IMR-90 (cell line): ENCODE results near the gene ZNRF3. TPM values are rescaled to one million over a fixed set of nuclear protein-coding genes. Genes with fewer than 3 reads are reported as not detected.

ENCODE experiments used
- ATAC-seq: fragments of 200-7000 bp; cut with Tn5 transposase; 2 replicates; pipeline ENCODE4 v1.9.1; 2020; ENCODE audit warnings: low read depth, mild to moderate bottlenecking, moderate library complexity
- BruUV-seq: library from RNA; stranded (reverse); fragments of 400-500 nt; replicated peaks from 2 replicates; lab custom pipeline; 2021; lab: Mats Ljungman, UMichigan
- CTCF ChIA-PET: fragments of 300-600 bp; formaldehyde crosslinking; extraction: SDS; loops from one replicate; lab custom pipeline; 2021; ENCODE audit warnings: antibody characterized with exemption; lab: Yijun Ruan, JAX
- POLR2A ChIA-PET: fragments of 300-600 bp; sonication (Branson Sonifier 250); formaldehyde crosslinking; loops from one replicate; lab custom pipeline; 2022; ENCODE audit warnings: antibody characterized with exemption; ENCODE audit not compliant: unreplicated experiment; lab: Charles Lee
- DNase-seq: peaks from one replicate; pipeline ENCODE4 v3.0.0; 2013
- H2AFZ ChIP-seq: replicated peaks from 2 replicates; pipeline ENCODE3; 2013; ENCODE audit warnings: low read length, mild to moderate bottlenecking; ENCODE audit not compliant: poor library complexity
- H2AK5ac ChIP-seq: 2 replicates; pipeline ENCODE4 v1.6.1; 2013; ENCODE audit warnings: low read depth, low read length, inconsistent platforms
- H2AK9ac ChIP-seq: replicated peaks from 2 replicates; pipeline ENCODE3; 2013; ENCODE audit warnings: mild to moderate bottlenecking, low read depth, low read length, moderate library complexity; ENCODE audit not compliant: poor library complexity
- H2BK120ac ChIP-seq: 2 replicates; pipeline ENCODE4 v1.6.1; 2013; ENCODE audit warnings: low read depth, low read length, inconsistent platforms
- H2BK15ac ChIP-seq: 3 replicates; pipeline ENCODE4 v1.6.1; 2013; ENCODE audit warnings: low read depth, low read length, inconsistent platforms
- H2BK20ac ChIP-seq: 2 replicates; pipeline ENCODE4 v1.6.1; 2013; ENCODE audit warnings: low read depth, mild to moderate bottlenecking, inconsistent platforms, low read length, moderate library complexity
- H2BK5ac ChIP-seq: 2 replicates; pipeline ENCODE4 v1.6.1; 2013; ENCODE audit warnings: mild to moderate bottlenecking, low read depth, low read length, inconsistent platforms; ENCODE audit not compliant: poor library complexity, severe bottlenecking
- H3K14ac ChIP-seq: replicated peaks from 2 replicates; pipeline ENCODE4 v1.6.1; 2013; ENCODE audit warnings: low read depth, low read length, inconsistent platforms
- H3K18ac ChIP-seq: 2 replicates; pipeline ENCODE4 v1.6.1; 2013; ENCODE audit warnings: low read depth, low read length, control low read depth
- H3K23ac ChIP-seq: 2 replicates; pipeline ENCODE4 v1.6.1; 2013; ENCODE audit warnings: low read depth, low read length, inconsistent platforms
- H3K27ac ChIP-seq: 2 replicates; pipeline ENCODE4 v1.5.1; 2013; ENCODE audit warnings: mild to moderate bottlenecking, control low read depth, low read length; ENCODE audit not compliant: insufficient read depth
- H3K27me3 ChIP-seq: 2 replicates; pipeline ENCODE4 v1.6.1; 2013; ENCODE audit warnings: low read length; ENCODE audit not compliant: control insufficient read depth, insufficient read depth
- H3K36me3 ChIP-seq: 2 replicates; pipeline ENCODE4 v1.6.1; 2013; ENCODE audit warnings: low read length, mixed read lengths; ENCODE audit not compliant: control insufficient read depth, insufficient read depth
- H3K4ac ChIP-seq: 2 replicates; pipeline ENCODE4 v1.6.1; 2013; ENCODE audit warnings: low read depth, low read length, inconsistent platforms
- H3K4me1 ChIP-seq: 2 replicates; pipeline ENCODE4 v1.6.1; 2013; ENCODE audit warnings: low read length, mixed read lengths; ENCODE audit not compliant: control insufficient read depth, insufficient read depth
- H3K4me2 ChIP-seq: 2 replicates; pipeline ENCODE4 v1.6.1; 2013; ENCODE audit warnings: low read depth, mild to moderate bottlenecking, control low read depth, low read length, moderate library complexity
- H3K4me3 ChIP-seq: 2 replicates; pipeline ENCODE4 v1.5.1; 2013; ENCODE audit warnings: low read depth, mild to moderate bottlenecking, control low read depth, low read length, moderate library complexity; ENCODE audit not compliant: insufficient read depth
- H3K56ac ChIP-seq: 2 replicates; pipeline ENCODE4 v1.6.1; 2013; ENCODE audit warnings: low read length, inconsistent platforms; ENCODE audit not compliant: insufficient read depth; ENCODE audit errors: extremely low read depth
- H3K79me1 ChIP-seq, 2 experiments: 2 replicates each; pipeline ENCODE4 v1.6.1; 2013; ENCODE audit warnings: low read length in 2 of 2, inconsistent platforms in 1 of 2, low read depth in 1 of 2
- H3K9ac ChIP-seq: 2 replicates; pipeline ENCODE4 v1.6.1; 2013; ENCODE audit warnings: low read depth, low read length, control low read depth
- H3K9me1 ChIP-seq: 2 replicates; pipeline ENCODE4 v1.6.1; 2013; ENCODE audit warnings: low read length, inconsistent platforms; ENCODE audit not compliant: insufficient read depth
- H3K9me3 ChIP-seq: 2 replicates; pipeline ENCODE4 v1.6.1; 2013; ENCODE audit warnings: low read length; ENCODE audit not compliant: control insufficient read depth, insufficient read depth
- H4K20me1 ChIP-seq: 2 replicates; pipeline ENCODE4 v1.6.1; 2013; ENCODE audit warnings: low read length, inconsistent platforms; ENCODE audit not compliant: insufficient read depth
- H4K5ac ChIP-seq: 2 replicates; pipeline ENCODE4 v1.6.1; 2013; ENCODE audit warnings: mild to moderate bottlenecking, low read depth, low read length, control low read depth
- H4K8ac ChIP-seq, 2 experiments: 2 replicates each; pipeline ENCODE4 v1.6.1; 2013; ENCODE audit warnings: low read depth in 2 of 2, low read length in 2 of 2, control low read depth in 1 of 2, inconsistent platforms in 1 of 2
- H4K91ac ChIP-seq: 2 replicates; pipeline ENCODE4 v1.6.1; 2013; ENCODE audit warnings: low read depth, low read length, inconsistent platforms; ENCODE audit not compliant: insufficient read depth
- BHLHE40 ChIP-seq: fragments of 150-350 bp; IDR thresholded peaks from 2 replicates; pipeline ENCODE4 v1.6.1; 2016; ENCODE audit warnings: mild to moderate bottlenecking, low read depth, low read length
- CHD1 ChIP-seq: IDR thresholded peaks from 2 replicates; pipeline ENCODE4 v1.6.1; 2012; ENCODE audit warnings: low read depth, low read length, improper control_type of control experiment
- FOS ChIP-seq: fragments of 150-350 bp; IDR thresholded peaks from 2 replicates; pipeline ENCODE4 v1.6.1; 2016; ENCODE audit warnings: low read depth, low read length
- MAFK ChIP-seq: IDR thresholded peaks from 2 replicates; pipeline ENCODE4 v1.6.1; 2012; ENCODE audit warnings: low read depth, low read length, improper control_type of control experiment
- MAZ ChIP-seq: IDR thresholded peaks from 2 replicates; pipeline ENCODE4 v1.6.1; 2012; ENCODE audit warnings: low read depth, mild to moderate bottlenecking, low read length, improper control_type of control experiment, moderate library complexity, borderline replicate concordance
- NFE2L2 ChIP-seq: fragments of 150-350 bp; IDR thresholded peaks from 2 replicates; pipeline ENCODE4 v1.6.1; 2016; ENCODE audit warnings: low read depth, mild to moderate bottlenecking, low read length
- POLR2A ChIP-seq: IDR thresholded peaks from 2 replicates; pipeline ENCODE4 v1.6.1; 2012; ENCODE audit warnings: mild to moderate bottlenecking, low read depth, low read length
- RAD21 ChIP-seq: IDR thresholded peaks from 2 replicates; pipeline ENCODE4 v1.6.1; 2012; ENCODE audit warnings: low read length, improper control_type of control experiment
- RCOR1 ChIP-seq: IDR thresholded peaks from 2 replicates; pipeline ENCODE4 v1.6.1; 2012; ENCODE audit warnings: mild to moderate bottlenecking, low read length, improper control_type of control experiment; ENCODE audit not compliant: insufficient replicate concordance
- RFX5 ChIP-seq: IDR thresholded peaks from 2 replicates; pipeline ENCODE4 v1.8.0; 2012; ENCODE audit warnings: low read depth, mild to moderate bottlenecking, low read length, moderate library complexity
- SMC3 ChIP-seq: fragments of 150-350 bp; IDR thresholded peaks from 2 replicates; pipeline ENCODE4 v1.6.1; 2016; ENCODE audit warnings: low read depth, mild to moderate bottlenecking, antibody characterized with exemption, low read length, moderate library complexity
- WGBS, 2 experiments: methylation state at CpG; one replicate each; pipeline versions ENCODE4 v1.1.5 to v1.1.7; 2013; ENCODE audit warnings: missing lambda C conversion rate in 2 of 2; ENCODE audit not compliant: insufficient read length in 1 of 2; ENCODE audit errors: extremely low coverage in 2 of 2; 5-methylcytosine and 5-hydroxymethylcytosine counted together
- dilution Hi-C: fragments of 300-500 bp; cut with HindIII; formaldehyde crosslinking; loops from one replicate; pipeline ENCODE4 v1.14.3; 2018; ENCODE audit warnings: low sequenced_read_pairs; ENCODE audit not compliant: unreplicated experiment
- in situ Hi-C: fragments of 300-500 bp; cut with MboI; formaldehyde crosslinking; loops from 3 replicates; pipeline ENCODE4 v1.14.3; 2019; ENCODE audit warnings: low sequenced_read_pairs, inconsistent platforms, mixed read lengths
- intact Hi-C: fragments of 100-400 bp; cut with micrococcal nuclease; formaldehyde crosslinking; loops from 2 replicates; pipeline ENCODE4 v1.10.0; 2022
- polyA plus RNA-seq, 3 experiments: library from polyadenylated mRNA; depleted of rRNA; stranded (reverse); fragments of >200 nt; gene quantifications; 2 replicates each; pipeline ENCODE4 v1.2.3, GENCODE V29; 2012; ENCODE audit warnings: low replicate concordance in 1 of 3
- total RNA-seq: library from RNA; depleted of rRNA; stranded (reverse); fragments of >200 nt; gene quantifications from 2 replicates; pipeline ENCODE4 v1.2.3, GENCODE V29; 2012
- TF ChIP-seq, protein P1 (sequence below): fragments of 150-350 bp; IDR thresholded peaks from 2 replicates; pipeline ENCODE4 v1.6.1; 2016; ENCODE audit warnings: low read depth, mild to moderate bottlenecking, low read length, moderate library complexity, borderline replicate concordance
- TF ChIP-seq, protein P2 (sequence below): conservative IDR thresholded peaks from 2 replicates; pipeline ENCODE4 v1.5.1; 2012; ENCODE audit warnings: mild to moderate bottlenecking, low read depth, low read length, improper control_type of control experiment
- TF ChIP-seq, protein P3 (sequence below): fragments of 150-350 bp; IDR thresholded peaks from 2 replicates; pipeline ENCODE4 v1.6.1; 2017; ENCODE audit warnings: mild to moderate bottlenecking, antibody characterized with exemption, low read length, low read depth

The ZNRF3 gene
- total and polyA plus RNA-seq, 2 of the 4 experiments (the other 2 are of a cell fraction): 1.4 to 2.4 TPM

DNA sequence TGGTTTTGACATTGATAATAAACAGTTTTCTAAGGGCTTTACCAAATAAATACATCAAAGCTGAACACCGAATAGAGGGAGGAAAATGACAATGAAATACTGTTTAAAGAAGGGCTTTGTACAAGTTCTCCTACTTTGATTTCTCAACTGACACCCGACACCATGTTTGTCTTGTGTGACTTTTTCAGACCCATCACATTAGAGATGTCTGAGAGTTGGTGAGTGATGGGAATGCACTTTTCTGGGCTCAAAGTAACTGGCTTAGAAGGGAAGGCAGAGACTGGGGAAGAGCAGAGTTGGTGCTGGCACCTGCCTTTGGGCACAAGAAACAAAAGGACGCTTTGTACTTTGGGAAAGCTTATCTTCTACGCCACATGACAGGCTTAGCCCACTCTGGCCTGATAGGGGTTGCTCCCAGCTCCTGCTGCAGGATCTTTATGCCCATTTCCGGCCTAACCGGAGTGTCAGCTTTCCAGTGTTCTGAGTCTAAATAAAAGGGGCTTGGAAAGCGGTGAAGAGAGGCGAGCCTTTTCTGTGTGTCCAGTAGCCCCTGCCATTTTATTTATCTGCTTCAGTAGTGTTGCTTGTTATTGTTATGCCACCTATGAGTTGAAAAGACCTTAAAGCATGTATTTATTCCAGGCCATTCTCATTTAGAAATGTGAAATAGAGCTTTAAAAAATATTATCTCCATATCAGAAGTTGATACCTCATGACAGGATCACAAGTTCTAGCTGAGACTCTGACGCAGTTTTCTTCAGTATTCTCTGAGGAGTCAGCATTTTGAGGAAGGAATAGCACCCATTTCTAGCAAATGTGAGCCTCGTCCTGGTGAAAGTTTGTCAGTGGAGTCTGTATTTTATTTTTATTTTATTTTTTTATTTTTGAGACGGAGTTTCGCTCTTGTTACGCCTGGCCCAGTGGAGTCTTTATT, 213.6 kb downstream of the ZNRF3 start:
- H3K9me3 ChIP-seq: no peaks in the 10 kb centered on the region
- intact Hi-C loops (no loop called here), in situ Hi-C loops (no loop called here), dilution Hi-C loops (no loop called here)
- no peak overlapping the region for H3K18ac ChIP-seq
- H2BK15ac ChIP-seq: no peak overlapping the region
- no peak overlapping the region for H2AK9ac ChIP-seq
- no peak overlapping the region for H3K27ac ChIP-seq
- peak overlapping the region; percentile 24 for H2AFZ ChIP-seq
- H3K4me3 ChIP-seq: no peak overlapping the region
- no peak overlapping the region for H2BK20ac ChIP-seq
- H3K14ac ChIP-seq: no peak overlapping the region
- H2BK120ac ChIP-seq: no peak overlapping the region
- no peak overlapping the region for H3K4me2 ChIP-seq
- POLR2A ChIA-PET: no interaction called here
- no peak overlapping the region for H3K23ac ChIP-seq
- no peak overlapping the region for H4K8ac ChIP-seq
- no peak overlapping the region for H3K9ac ChIP-seq
- ATAC-seq (peak; percentile 12; the same call in 1 of the 2 replicates), DNase-seq (peak; percentile 30)
- WGBS, 2 experiments: 33% methylated on average over 3 of the region's 13 CpGs; no CpG with 5 or more reads in 1 of the 2 experiments
- H4K20me1 ChIP-seq: no peaks in the 10 kb centered on the region
- no peak overlapping the region for H3K4ac ChIP-seq
- H3K4me1 ChIP-seq: peaks cover 17% of the 10 kb centered on the region
- H3K36me3 ChIP-seq: peaks cover 5% of the 10 kb centered on the region; the same call in 1 of the 2 replicates
- peaks cover 6% of the 10 kb centered on the region; the same call in 1 of the 2 replicates for H3K9me1 ChIP-seq
- no peaks in the 10 kb centered on the region for H3K27me3 ChIP-seq
- H2AK5ac ChIP-seq: 0 out of 2 replicates have a peak overlapping the region, but pooled peaks have one; percentile 0
- no TSS peak for BruUV-seq
- H2BK5ac ChIP-seq: no peak overlapping the region
- H3K56ac ChIP-seq: no peak overlapping the region
- H3K79me1 ChIP-seq: no peaks in the 10 kb centered on the region
- no peak overlapping the region for H4K5ac ChIP-seq
- CTCF ChIA-PET: no interaction called here
- H4K91ac ChIP-seq: no peak overlapping the region
- TF ChIP-seq BHLHE40 (no peak), MAZ (no peak), CHD1 (no peak), RFX5 (no peak), FOS (no peak), NFE2L2 (no peak), SMC3 (no peak), RAD21 (no peak), POLR2A (no peak), MAFK (no peak), RCOR1 (no peak)
- TF ChIP-seq, protein P1, sequence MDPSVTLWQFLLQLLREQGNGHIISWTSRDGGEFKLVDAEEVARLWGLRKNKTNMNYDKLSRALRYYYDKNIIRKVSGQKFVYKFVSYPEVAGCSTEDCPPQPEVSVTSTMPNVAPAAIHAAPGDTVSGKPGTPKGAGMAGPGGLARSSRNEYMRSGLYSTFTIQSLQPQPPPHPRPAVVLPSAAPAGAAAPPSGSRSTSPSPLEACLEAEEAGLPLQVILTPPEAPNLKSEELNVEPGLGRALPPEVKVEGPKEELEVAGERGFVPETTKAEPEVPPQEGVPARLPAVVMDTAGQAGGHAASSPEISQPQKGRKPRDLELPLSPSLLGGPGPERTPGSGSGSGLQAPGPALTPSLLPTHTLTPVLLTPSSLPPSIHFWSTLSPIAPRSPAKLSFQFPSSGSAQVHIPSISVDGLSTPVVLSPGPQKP: no peak
- TF ChIP-seq, protein P2, sequence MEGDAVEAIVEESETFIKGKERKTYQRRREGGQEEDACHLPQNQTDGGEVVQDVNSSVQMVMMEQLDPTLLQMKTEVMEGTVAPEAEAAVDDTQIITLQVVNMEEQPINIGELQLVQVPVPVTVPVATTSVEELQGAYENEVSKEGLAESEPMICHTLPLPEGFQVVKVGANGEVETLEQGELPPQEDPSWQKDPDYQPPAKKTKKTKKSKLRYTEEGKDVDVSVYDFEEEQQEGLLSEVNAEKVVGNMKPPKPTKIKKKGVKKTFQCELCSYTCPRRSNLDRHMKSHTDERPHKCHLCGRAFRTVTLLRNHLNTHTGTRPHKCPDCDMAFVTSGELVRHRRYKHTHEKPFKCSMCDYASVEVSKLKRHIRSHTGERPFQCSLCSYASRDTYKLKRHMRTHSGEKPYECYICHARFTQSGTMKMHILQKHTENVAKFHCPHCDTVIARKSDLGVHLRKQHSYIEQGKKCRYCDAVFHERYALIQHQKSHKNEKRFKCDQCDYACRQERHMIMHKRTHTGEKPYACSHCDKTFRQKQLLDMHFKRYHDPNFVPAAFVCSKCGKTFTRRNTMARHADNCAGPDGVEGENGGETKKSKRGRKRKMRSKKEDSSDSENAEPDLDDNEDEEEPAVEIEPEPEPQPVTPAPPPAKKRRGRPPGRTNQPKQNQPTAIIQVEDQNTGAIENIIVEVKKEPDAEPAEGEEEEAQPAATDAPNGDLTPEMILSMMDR: no peak
- TF ChIP-seq, protein P3, sequence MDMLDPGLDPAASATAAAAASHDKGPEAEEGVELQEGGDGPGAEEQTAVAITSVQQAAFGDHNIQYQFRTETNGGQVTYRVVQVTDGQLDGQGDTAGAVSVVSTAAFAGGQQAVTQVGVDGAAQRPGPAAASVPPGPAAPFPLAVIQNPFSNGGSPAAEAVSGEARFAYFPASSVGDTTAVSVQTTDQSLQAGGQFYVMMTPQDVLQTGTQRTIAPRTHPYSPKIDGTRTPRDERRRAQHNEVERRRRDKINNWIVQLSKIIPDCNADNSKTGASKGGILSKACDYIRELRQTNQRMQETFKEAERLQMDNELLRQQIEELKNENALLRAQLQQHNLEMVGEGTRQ: no peak
